Neural progenitor cell (in vitro differentiated cells): ENCODE data around the gene PODXL2. TPM values are rescaled to one million over a fixed set of nuclear protein-coding genes. Genes with fewer than 3 reads are reported as not detected.
"Not testable (repeated sequence)": the region's sequence is repeated elsewhere in the genome, so short reads cannot be mapped to it uniquely, and the experiment has no call there.

Experiments used
- DNase-seq: peaks from one replicate; pipeline ENCODE4 v3.0.0-alpha.2; 2016; ENCODE audit warnings: low spot score
- H2AFZ ChIP-seq: fragments of 200-600 bp; sonication (generic); replicated peaks from 2 replicates; pipeline ENCODE4 v1.6.1; 2016; ENCODE audit warnings: antibody characterized with exemption
- H3F3A ChIP-seq: fragments of 200-600 bp; sonication (generic); 2 replicates; pipeline ENCODE4 v1.6.1; 2016; ENCODE audit warnings: antibody characterized with exemption, low read depth
- H3K27ac ChIP-seq: fragments of 200-600 bp; sonication (generic); 2 replicates; pipeline ENCODE4 v1.5.1; 2016; ENCODE audit warnings: mild to moderate bottlenecking
- H3K27me3 ChIP-seq: fragments of 200-600 bp; sonication (generic); 2 replicates; pipeline ENCODE4 v1.6.1; 2016; ENCODE audit warnings: mild to moderate bottlenecking, moderate library complexity
- H3K36me3 ChIP-seq: fragments of 200-600 bp; sonication (generic); 2 replicates; pipeline ENCODE4 v1.5.1; 2016
- H3K4me1 ChIP-seq: fragments of 200-600 bp; sonication (generic); 2 replicates; pipeline ENCODE4 v1.6.1; 2016; ENCODE audit warnings: mixed run types
- H3K4me2 ChIP-seq: fragments of 200-600 bp; sonication (generic); 2 replicates; pipeline ENCODE4 v1.6.1; 2016
- H3K4me3 ChIP-seq: fragments of 200-600 bp; sonication (generic); 2 replicates; pipeline ENCODE4 v1.5.1; 2016
- H3K79me2 ChIP-seq: fragments of 200-600 bp; sonication (generic); 2 replicates; pipeline ENCODE4 v1.6.1; 2016; ENCODE audit warnings: low read depth
- H3K9ac ChIP-seq: fragments of 200-600 bp; sonication (generic); 2 replicates; pipeline ENCODE4 v1.6.1; 2016
- H3K9me3 ChIP-seq: fragments of 200-600 bp; sonication (generic); 2 replicates; pipeline ENCODE4 v1.5.1; 2016; ENCODE audit warnings: low read depth
- H4K20me1 ChIP-seq: fragments of 200-600 bp; sonication (generic); 2 replicates; pipeline ENCODE4 v1.6.1; 2016; ENCODE audit warnings: low read depth
- H3K27ac Mint-ChIP-seq: 3 replicates; pipeline ENCODE4 v1.8.0; 2021; ENCODE audit warnings: mixed read lengths
- H3K27me3 Mint-ChIP-seq: 2 replicates; pipeline ENCODE4 v1.8.0; 2022; ENCODE audit warnings: low read depth, mild to moderate bottlenecking, inconsistent platforms, moderate library complexity, mixed read lengths; ENCODE audit not compliant: insufficient read depth
- H3K36me3 Mint-ChIP-seq: 3 replicates; pipeline ENCODE4 v1.8.0; 2021; ENCODE audit warnings: mixed read lengths
- H3K4me1 Mint-ChIP-seq: 3 replicates; pipeline ENCODE4 v1.8.0; 2021; ENCODE audit warnings: mixed read lengths
- H3K4me3 Mint-ChIP-seq: 3 replicates; pipeline ENCODE4 v1.8.0; 2021; ENCODE audit warnings: mild to moderate bottlenecking, moderate library complexity, mixed read lengths
- H3K9me3 Mint-ChIP-seq: 3 replicates; pipeline ENCODE4 v1.8.0; 2020; ENCODE audit warnings: mixed read lengths
- CTCF ChIP-seq: fragments of 200-600 bp; sonication (generic); IDR thresholded peaks from 2 replicates; pipeline ENCODE4 v1.5.1; 2017; ENCODE audit warnings: antibody characterized with exemption, mild to moderate bottlenecking
- EZH2 ChIP-seq: fragments of 200-600 bp; sonication (generic); IDR thresholded peaks from 2 replicates; pipeline ENCODE4 v1.6.1; 2017; ENCODE audit warnings: antibody characterized with exemption, mild to moderate bottlenecking, moderate library complexity
- EZH2phosphoT487 ChIP-seq: fragments of 200-600 bp; sonication (generic); IDR thresholded peaks from 2 replicates; pipeline ENCODE4 v1.6.1; 2017; ENCODE audit warnings: antibody characterized with exemption
- total RNA-seq: library from RNA; depleted of rRNA; stranded (reverse); fragments of >200 nt; gene quantifications from 2 replicates; pipeline ENCODE4 v1.2.3, GENCODE V29; 2015; ENCODE audit warnings: low replicate concordance

The PODXL2 gene
- total RNA-seq, 1 donor from 2014 or later, result 18.4 TPM

GRCh38 chr3:127654374-127654773 lies 25.4 kb downstream of the PODXL2 start:
- Mint-ChIP-seq H3K36me3 (peaks cover 7% of the 10 kb centered on the region), H3K4me3 (no peak overlapping the region), H3K4me1 (no peaks in the 10 kb centered on the region), H3K9me3 (no peaks in the 10 kb centered on the region), H3K27me3 (no peaks in the 10 kb centered on the region), H3K27ac (no peak overlapping the region)
- Histone ChIP-seq H3F3A (no peaks in the 10 kb centered on the region), H3K4me2 (no peak overlapping the region), H3K4me3 (no peak overlapping the region), H3K9me3 (no peaks in the 10 kb centered on the region), H3K27me3 (no peaks in the 10 kb centered on the region), H3K9ac (no peak overlapping the region), H4K20me1 (no peaks in the 10 kb centered on the region), H3K36me3 (no peaks in the 10 kb centered on the region), H3K79me2 (no peaks in the 10 kb centered on the region), H3K4me1 (no peaks in the 10 kb centered on the region), H2AFZ (no peak overlapping the region), H3K27ac (no peak overlapping the region)
- TF ChIP-seq EZH2 (no peak), EZH2phosphoT487 (no peak), CTCF (no peak)
- DNase-seq, result no peak

- not testable (repeated sequence) for H3K4me3 Mint-ChIP-seq, H3K27ac ChIP-seq, H3K4me3 ChIP-seq, H4K20me1 ChIP-seq, H3K4me1 ChIP-seq, H3K4me2 ChIP-seq, H3K27me3 Mint-ChIP-seq, H3K4me1 Mint-ChIP-seq, H3K9ac ChIP-seq, H3K9me3 Mint-ChIP-seq, H3K9me3 ChIP-seq, H3K27me3 ChIP-seq, DNase-seq, H2AFZ ChIP-seq, H3K36me3 ChIP-seq, H3K79me2 ChIP-seq, H3K27ac Mint-ChIP-seq, H3K36me3 Mint-ChIP-seq, H3F3A ChIP-seq
These were observed 26.0 kb downstream of the PODXL2 start for GRCh38 chr3:127654993-127655392.

- no peak overlapping the region for H3K27ac Mint-ChIP-seq
- Histone ChIP-seq H3K4me2 (no peak overlapping the region), H3K9me3 (no peaks in the 10 kb centered on the region), H3K27ac (no peak overlapping the region), H3F3A (no peaks in the 10 kb centered on the region), H3K4me1 (no peaks in the 10 kb centered on the region), H3K4me3 (no peak overlapping the region), H4K20me1 (no peaks in the 10 kb centered on the region), H2AFZ (no peak overlapping the region), H3K36me3 (no peaks in the 10 kb centered on the region), H3K79me2 (no peaks in the 10 kb centered on the region), H3K9ac (no peak overlapping the region), H3K27me3 (no peaks in the 10 kb centered on the region)
- no peak for DNase-seq
- no peak for TF ChIP-seq EZH2phosphoT487
- TF ChIP-seq EZH2, result no peak
- TF ChIP-seq CTCF, result no peak
- H3K4me3 Mint-ChIP-seq, result no peak overlapping the region
- H3K9me3 Mint-ChIP-seq, result no peaks in the 10 kb centered on the region
- H3K36me3 Mint-ChIP-seq, result peaks cover 10% of the 10 kb centered on the region
- no peaks in the 10 kb centered on the region for H3K27me3 Mint-ChIP-seq
- H3K4me1 Mint-ChIP-seq, result peaks cover 4% of the 10 kb centered on the region
These were observed 26.7 kb downstream of the PODXL2 start for GRCh38 chr3:127655641-127656040.

- Histone ChIP-seq H2AFZ (no peak overlapping the region), H3K4me1 (no peaks in the 10 kb centered on the region), H3K9me3 (no peaks in the 10 kb centered on the region), H3K9ac (no peak overlapping the region), H3K36me3 (no peaks in the 10 kb centered on the region), H3K4me3 (no peak overlapping the region), H3K4me2 (no peak overlapping the region), H3K27me3 (no peaks in the 10 kb centered on the region), H3K27ac (no peak overlapping the region), H3F3A (no peaks in the 10 kb centered on the region), H4K20me1 (no peaks in the 10 kb centered on the region), H3K79me2 (no peaks in the 10 kb centered on the region)
- H3K27me3 Mint-ChIP-seq, result no peaks in the 10 kb centered on the region
- TF ChIP-seq EZH2 (no peak), EZH2phosphoT487 (no peak), CTCF (no peak)
- H3K9me3 Mint-ChIP-seq, result no peaks in the 10 kb centered on the region
- H3K4me1 Mint-ChIP-seq, result peaks cover 4% of the 10 kb centered on the region
- H3K36me3 Mint-ChIP-seq, result peaks cover 10% of the 10 kb centered on the region
- H3K4me3 Mint-ChIP-seq, result no peak overlapping the region
- DNase-seq, result no peak
- no peak overlapping the region for H3K27ac Mint-ChIP-seq
These were observed 27.9 kb downstream of the PODXL2 start for GRCh38 chr3:127656906-127657305.
